Left kidney (tissue), 2 donors: ENCODE results near the gene JARID2. TPM values are rescaled to one million over a fixed set of nuclear protein-coding genes. Genes with fewer than 3 reads are reported as not detected.
A peak's percentile ranks its signal among the peaks of the same experiment; 100 is the strongest.

Experiments
- DNase-seq: peaks from one replicate; pipeline ENCODE4 v3.0.0-alpha.2; 2013
- polyA plus RNA-seq: library from polyadenylated mRNA; unstranded; fragments of 120-200 nt; gene quantifications from one replicate; pipeline ENCODE4 v1.2.1, GENCODE V29; 2013; ENCODE audit not compliant: insufficient read length

The JARID2 gene
- polyA plus RNA-seq, 1 donor: 28.4 TPM

DNA sequence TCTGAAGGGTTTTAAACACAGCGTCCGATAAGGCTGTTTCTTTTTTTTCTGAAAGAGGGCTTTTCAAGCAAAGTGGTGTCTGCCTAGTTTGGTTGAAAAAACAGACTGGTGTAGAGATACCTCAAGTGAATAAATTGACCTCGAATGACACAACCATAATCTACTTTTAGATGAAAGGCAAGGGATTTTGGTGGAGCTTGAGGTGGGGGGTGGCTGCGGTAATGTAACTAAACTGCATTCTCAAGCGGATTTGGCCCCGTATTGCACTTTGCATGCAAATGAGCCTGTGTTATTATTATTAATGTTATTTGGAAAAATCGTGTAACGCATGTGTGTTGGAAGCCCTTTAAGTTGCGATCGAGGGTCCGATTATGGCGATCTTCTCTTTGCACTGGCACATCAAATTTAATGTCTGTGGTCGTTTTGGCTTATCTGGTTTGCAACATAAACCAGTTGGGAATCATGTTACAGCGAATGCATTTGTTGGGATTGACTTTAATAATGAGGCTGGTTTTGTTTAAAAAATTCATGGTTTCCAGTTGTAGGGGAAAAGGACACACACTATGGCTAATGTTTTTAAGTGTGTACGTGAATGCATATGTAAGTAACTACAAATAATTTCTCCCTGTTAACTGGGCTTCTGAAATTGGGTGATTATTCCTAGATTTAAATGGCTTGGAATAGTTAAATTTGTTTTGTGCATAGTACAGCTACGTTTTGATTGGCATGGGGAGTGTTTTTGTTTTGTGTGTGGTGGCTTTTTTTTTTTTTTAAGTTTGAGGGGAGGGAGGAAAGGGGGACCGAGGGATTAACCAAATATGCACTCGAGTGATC lies 1.0 kb downstream of the JARID2 start:
- no peak for DNase-seq

DNA sequence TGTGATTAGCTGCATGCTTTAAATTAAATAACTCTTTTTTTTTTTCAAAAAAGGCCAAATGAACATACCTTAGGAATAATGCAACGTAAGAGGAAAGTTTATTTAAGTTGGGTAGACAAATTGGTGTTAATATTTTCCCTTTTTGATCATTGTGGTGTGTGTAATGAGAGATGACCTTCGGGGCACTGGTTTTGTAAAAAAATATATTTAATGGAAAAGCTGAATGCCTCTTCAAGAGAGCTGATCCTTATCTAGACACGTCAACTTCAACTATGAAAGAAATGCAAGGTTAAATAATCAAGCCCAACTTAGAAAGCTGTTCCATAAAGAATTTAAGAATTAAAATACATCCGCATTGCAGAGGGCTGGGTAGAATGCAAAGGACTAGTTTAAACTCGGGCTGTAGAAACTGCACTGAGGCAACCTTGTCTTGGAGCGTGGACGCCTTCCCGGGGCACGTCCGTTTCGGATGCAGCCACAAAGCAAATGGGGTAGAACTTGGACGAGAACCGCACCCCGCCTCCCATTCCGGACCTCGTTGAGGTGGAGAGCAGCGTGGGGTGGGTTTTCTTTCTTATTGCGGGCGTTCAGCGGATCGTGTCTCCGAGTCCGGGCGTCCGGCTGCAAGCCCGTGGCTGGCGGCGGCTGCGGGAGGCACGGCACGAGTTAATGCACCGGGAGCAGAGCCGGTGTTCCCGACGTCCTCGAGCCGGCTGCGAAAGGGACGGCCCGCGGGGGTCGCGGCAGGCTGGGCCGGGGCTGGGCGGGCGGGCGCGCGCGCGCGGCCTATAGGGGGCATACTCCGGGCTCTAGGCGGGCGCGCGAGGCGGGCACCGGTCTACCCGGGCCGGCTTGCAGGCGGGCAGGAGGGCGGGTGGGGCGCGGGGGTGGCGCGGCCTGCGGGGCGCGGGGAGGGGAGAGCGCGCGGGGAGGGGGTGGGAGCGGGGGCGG lies 1.9 kb downstream of the JARID2 start:
- DNase-seq: no peak

DNA sequence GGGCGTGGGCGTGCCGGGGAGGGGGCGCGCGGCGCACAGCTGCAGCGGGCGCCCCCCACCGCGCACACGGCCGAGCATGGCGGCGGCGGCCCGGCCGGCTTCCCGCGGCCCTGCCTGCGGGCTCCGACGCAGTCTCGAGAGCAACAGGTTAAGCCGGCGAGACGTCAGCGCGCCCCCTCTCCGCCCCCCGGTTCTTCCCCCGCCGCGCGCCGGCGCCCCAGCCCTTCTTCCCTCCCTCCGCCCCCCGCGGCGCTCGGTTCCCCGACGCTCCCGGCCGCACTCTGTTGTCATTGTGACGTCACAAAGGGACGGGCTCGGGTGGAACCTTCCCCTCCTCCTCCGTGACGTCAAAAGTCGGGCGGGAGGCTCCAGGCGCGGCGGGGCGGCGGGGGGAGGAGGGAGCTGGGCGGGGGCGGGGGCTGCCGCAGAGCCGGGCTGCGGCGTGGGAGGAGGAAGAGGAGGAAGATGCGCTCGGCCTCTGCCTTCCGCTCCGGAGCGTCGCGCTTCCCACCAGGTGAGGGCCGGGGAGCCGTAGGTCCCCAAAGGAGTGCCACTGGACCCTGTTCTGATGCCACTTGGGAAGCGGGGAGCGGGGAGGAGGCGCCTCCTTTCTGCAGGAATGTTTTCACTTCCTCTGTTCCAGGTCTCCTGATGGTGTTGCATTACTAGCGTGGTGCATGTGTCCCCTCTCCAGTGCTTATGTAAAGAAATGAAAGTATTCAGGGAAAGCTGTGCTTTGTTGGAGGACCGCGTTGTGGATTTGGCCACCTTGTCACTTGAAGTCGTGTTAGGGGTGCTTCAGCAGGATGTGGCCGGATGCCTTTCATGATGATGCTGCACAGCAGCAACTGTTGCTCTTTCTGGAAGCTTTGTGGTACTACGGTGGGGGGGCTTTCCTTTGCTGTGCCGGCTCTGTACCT lies 2.8 kb downstream of the JARID2 start:
- DNase-seq: peak; percentile 97

DNA sequence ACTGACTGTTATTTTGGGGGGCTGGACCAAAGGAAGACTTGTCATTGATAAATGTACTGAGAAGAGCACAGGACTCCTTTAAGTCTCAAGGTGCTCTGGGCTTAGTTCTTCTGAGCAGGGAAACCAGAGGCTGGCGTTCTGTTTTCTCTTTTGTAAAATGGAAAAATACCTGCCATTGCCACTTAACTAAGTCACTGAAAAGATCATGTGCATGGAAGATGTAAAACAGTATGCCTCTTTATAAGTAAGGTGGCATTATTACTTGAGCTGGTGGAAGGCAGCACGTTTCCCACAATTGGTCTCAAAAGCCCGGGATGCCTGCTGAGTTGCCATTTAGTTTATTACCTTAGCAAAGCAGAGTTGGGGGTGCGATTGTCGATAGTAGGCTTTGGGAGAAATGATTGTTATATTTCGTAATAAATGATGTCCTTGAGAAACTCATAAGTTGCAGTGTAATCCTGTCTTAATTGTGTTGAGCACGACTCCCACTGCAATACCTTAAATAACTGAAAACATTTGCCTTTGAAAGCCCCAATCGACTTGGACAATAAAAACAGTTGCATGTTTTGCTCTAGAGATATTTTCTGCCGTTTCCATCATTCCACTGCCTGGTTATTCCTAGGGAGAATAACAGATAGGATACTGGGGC lies 3.6 kb downstream of the JARID2 start:
- no peak for DNase-seq

DNA sequence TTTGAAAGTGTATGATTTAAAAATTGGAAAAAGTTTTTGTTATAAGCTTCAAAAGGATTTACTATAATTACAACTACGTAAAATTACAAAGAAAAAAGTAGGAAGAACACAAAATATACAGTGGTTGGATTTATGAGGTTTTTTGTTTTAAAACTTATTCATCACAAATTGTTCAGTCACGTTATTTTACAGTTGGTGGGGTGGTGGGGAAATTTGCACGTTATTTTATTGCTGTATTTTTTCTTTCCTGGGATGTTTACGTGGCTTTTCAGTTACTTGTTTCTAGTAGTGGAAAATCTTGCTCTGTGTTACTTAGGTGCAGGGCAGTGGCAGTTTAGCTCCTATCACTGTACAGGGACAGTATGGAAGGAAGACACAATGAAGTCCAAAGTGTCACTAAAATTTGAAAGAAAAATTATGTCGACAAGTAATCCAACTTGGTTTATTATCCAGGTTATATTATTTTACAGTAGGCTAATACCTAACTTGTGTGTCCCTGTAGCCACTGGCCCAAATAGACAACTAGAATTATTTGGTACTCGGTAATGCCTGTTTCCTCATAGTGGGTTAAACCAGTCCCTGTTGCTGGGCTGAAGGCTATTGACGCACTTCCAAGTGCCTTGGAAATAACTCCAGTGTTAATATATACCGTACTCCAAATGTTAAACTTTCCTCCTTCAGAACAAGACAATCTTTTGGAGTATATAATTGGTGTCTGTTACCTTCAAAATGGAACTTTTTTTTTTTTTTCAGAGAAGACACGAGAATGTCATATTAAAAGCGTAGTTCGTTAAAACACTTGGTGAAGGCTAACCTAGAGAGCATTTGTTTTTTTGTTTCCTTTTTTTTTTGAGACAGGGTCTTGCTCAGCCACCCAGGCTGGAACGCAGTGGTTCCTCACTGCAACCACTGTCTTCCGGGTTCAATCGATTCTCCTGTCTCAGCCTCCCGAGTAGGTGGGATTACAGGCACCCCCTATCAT lies 4.6 kb downstream of the JARID2 start:
- DNase-seq: no peak

DNA sequence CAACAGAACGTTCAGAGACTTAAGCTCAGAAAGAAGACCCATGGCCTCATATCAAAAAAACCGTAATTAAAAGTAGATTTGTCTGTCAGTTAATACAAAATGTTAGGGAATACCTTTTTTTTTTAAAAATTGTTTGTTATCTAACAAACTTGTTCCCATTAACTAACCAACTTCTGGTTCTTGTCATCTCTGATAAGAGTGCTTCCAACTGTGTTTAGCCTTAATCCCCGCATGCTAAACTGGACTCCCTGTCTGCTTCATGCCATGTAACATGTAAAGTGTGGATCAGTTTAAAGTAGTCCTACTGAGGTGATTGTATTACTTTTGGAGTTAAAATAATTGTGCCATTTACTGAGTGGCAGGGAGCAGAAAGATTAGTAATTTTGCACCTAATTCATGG lies 6.3 kb downstream of the JARID2 start:
- DNase-seq: no peak

DNA sequence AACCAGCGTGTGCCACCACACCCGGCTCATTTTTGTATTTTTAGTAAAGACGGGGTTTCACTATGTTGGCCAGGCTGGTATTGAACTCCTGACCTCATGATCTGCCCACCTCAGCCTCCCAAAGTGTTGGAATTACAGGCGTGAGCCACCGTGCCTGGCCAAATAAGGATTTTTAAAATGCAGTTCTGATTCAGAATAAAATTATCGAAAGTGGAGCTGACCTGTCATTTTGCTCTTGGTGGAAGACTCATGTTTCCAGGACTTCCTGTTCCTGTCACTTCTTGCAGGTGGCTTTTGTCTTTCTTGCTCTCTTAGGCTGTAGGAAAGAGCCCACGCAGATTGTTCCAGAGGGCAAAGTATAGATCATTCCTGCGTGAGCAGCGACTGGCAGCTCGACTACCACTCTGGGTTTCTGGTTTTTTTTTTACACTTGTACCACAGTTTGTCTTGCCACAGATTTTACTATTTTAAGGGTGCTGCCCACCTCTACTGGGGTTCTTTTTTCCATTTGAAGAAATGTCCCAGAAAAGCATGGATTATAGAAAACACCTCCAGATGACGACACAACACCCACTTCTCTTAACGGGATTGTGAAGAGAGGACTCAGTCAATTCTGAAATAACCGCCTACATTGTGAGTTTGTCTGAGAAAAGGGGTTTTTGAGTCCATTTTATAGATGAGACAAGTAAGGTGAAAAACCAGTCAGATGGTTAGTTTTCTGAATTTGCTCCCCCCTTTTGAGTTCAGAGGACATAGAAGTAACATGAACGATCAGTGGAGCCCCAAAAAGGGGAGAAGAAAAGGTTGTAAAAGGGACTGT lies 7.5 kb downstream of the JARID2 start:
- no peak for DNase-seq

DNA sequence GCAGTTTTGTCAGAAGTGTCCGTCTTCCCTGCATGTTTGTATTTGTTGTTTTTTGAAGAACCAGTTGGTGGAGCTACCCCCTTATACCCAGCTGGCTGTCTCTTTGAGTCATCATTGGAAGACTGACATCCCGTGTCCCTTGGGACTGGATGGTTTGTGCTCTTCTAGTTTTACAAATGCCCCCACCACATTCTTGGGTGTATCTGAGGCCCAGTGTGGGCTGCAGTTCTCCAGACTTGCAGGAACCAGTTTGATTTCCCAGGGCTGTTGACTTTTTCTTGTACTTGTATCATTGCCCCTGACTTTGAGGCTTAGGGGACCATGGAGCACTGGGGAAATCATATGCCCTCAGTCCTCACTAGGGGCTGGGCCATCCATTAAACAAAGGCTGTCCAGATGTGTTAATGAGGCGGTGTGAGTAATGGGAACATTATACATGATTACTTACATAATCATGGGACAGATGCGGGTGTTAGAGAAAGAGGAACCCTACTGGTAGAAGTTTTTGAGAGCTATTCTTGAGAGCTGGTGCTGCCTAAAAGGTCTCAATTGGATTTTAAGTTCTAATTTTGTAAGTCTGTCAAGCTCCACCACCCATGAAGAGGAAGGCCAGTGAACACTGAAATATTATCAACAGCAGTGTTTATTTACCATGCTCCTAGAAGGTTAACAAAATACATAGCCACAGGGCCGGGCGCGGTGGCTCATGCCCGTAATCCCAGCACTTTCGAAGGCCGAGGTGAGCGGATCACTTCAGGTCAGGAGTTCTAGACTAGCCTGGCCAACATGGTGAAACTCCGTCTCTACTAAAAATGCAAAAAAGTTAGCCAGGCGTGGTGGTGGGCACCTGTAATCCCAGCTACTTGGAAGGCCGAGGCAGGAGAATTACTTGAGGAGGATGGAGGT lies 8.5 kb downstream of the JARID2 start:
- DNase-seq: no peak

DNA sequence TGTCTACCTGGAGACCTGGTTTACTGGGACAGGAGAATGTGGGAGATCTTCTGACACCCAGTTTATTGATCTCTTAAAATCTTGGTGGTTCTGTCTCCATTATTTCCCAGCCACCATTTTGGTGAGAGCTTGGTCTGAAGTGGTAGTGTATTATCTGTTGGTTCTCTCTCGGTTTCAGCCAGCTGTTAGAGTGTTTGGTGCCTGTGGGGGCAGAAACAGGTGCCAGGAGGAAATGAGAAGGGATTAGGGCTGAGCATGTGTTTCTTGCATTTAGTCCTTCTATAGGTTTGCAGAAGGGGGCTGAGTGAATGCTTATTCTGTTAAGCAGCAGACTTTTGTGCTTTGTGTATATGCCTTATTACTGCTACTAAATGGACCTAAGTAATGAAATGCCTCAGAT lies 9.6 kb downstream of the JARID2 start:
- no peak for DNase-seq

DNA sequence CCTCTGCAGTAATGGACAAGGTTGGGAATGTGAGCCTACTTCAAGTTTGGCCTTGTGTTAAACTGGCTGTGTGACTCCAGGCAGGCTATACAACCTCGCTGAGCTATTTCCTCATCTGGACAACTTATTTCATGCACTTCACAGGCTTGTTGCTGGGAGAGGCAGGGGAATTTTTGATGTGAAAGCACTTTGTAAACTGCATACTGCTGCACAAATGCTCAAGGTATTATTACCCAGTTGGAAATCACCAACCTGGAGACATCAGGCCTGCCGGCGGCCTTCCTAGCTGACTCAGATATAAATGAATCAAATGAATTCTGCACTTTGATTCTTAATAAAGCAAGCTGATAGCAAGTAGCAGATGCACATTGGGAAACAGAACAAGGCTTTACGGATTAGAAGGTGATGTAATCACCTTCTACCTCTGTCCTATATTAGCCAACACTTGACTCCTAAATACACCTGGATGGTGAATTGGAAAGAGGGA lies 10.1 kb downstream of the JARID2 start:
- DNase-seq: no peak

DNA sequence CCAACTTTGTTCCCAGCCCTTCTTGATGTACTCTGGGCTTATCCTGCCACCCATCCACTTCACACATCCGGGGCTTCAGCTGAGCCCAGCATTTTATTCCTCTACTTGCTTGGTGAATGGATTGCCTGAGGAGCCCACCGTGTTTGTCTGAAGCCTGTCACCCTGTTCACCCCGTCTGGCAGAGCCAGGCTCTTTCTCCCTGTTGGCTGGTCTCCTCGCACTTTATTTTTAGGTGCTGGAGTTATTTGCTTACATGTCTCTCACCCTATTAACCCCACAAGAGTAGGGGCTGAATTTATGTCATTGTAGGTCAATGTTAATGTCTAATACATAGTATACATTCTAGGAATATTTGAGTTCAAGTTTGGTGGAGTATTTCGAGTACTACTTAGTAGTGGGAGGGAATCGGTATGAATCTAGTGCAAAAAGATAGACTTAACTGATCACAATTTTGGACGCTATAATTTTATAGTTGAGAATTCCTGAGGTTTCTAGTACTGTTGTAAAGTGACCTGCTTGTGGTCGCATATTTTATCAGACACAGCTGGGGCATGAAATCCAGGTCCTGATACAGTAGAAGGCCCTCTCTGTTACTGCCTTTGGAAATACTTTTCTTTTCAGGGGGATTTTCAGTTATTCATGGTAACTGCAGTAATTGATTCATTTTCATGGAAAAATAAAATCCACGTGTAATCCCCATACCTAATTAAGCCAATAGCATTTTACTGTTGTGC lies 10.8 kb downstream of the JARID2 start:
- no peak for DNase-seq

DNA sequence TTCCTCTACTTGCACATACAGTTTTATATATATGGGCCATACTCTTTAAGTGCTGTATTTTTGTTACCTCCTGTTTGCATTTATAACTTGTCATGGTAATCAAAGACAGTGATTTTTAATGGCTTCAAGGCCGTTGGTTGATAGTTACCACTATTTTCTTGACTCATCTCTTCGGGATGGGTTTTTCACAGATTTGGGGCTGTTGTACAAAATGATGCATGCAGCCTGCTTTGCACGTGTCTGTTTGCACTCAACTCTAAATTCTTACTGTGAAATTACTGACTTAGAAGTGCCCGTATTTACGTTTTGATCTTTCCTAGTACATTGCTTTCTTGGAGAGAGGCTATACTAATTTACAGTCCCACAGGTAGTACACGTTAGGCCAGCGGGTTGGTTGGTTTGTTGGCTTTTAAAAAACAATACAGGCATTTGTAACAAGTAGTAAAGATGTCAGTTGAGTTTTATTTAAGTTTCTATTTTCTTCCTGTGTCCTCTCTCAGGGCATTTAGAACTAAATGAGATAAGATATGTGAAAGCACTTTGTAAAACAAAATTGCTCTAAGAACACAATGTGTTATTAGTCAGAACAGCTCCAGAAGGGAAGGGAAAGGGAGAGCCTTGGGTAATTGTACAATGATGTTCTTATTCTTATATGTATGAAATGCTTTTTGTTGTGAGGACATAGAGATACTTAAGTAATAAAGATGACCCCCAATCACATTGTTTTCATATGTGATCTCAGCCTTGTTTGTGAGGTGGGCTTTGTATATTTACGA lies 11.7 kb downstream of the JARID2 start:
- DNase-seq: no peak

DNA sequence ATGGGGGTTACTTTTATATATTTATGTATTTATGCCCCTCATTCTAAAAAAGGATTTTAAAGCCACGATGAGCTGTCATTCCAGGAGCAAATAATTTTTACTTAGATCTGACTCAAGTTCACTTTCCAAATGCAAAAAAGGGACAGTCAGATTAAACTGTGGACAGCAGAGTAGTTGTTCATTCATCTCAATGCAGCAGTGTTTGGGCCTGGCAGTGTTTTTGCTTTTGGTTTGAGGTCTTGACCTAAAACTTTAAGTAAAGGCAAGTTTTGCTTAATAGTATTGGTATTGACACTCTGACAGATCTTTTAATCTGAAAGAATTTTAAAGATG lies 13.9 kb downstream of the JARID2 start:
- no peak for DNase-seq

DNA sequence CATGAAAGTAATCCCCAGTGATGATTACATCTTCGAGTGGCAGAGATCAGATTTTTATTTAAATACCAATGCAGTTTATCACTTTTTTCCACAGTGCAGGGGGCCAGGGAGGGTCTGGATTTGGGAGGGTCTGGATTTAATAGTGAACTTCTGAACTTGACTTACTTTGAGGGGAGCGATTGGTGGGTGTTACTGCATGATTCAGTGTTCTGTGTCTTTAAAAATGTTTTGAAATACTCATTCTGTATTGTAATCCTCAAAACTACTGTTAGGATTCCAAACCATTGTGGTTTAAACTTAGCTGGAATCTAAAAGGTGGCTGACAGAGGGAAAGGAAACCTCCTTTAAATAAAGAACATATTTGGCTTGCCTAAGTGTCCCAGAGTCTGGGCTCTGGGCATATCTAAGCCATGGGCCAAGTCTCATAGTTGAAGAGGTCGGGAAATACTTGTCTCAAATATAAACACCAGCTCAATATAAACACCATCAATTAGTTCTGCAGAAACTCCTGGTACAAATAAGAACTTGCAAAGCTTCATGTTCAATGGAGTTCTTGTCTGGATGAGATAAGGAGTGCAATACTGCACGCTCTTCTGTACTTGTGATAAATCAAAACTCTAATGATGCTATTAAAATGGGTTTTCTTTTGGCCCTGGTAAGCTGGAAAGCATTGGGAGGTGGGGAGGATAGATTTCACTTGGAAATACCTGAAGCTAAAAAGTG lies 14.4 kb downstream of the JARID2 start:
- no peak for DNase-seq

DNA sequence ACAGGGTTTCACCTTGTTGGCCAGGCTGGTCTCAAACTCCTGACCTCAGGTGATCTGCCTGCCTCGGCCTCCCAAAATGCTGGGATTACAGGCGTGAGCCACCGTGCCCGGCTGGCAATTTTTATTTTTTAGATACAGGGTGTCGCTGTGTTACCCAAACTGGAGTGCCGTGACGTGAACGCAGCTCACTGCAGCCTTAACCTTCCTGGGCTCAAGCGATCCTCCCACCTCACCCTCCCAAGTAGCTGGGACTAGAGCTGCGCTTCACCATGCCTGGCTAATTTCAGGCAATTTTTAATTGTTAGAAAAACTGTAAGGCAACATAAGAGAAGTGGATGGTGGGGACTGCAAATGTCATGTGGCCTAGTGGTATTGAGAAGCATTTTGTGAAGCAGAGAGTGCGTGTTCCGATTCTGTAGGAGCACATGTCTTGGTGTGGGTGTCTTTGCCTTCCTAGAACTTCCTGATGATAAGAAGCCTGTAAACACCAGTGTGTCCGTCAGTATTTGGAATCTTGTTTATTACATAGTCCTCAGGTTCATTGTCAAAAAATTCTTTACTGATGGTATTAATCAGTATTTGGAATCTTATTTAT lies 18.0 kb downstream of the JARID2 start:
- no peak for DNase-seq

DNA sequence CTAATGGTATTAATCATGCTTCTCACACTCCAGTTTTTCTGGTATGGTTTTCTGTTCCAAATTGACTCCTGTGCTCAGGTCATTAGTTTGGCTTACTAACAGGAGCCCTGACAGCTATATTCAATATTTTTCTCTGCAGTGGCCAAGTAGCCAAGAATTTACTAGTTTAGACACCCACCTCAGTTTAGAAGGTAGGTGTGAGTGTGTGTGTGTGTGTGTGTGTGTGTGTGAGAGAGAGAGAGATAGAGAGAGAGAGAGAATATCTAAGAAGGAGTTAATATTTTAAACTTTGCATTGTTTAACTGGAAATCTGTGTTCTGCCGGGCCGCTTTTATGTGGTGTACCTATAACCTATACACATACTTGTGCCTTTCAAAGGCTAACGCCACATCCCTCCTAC lies 18.5 kb downstream of the JARID2 start:
- DNase-seq: no peak
